Adipose tissue (tissue), 3 donors: ENCODE results near the gene SORCS2. TPM values are rescaled to one million over a fixed set of nuclear protein-coding genes. Genes with fewer than 3 reads are reported as not detected.

Experiments
- H3K27ac ChIP-seq: one replicate; pipeline ENCODE4 v1.5.1; 2013; ENCODE audit warnings: low read depth, low read length
- WGBS, 3 donors: extraction: QIAGEN DNeasy Blood & Tissue Kit; methylation state at CpG; one replicate each; pipeline ENCODE4 v1.1.7; 2013; 5-methylcytosine and 5-hydroxymethylcytosine counted together
- polyA plus RNA-seq, 3 donors: library from polyadenylated mRNA; stranded (reverse); fragments of 200-250 nt; gene quantifications; one replicate each; pipeline ENCODE4 v1.2.3, GENCODE V29; 2013
- donor health status: healthy with polysubstance abuse.
- donor health status: Bipolar disorder and iron deficiency.
- donor health status: healthy.

Gene SORCS2
- polyA plus RNA-seq, 3 donors, result 0.22 to 2.2 (median 0.83) TPM

DNA sequence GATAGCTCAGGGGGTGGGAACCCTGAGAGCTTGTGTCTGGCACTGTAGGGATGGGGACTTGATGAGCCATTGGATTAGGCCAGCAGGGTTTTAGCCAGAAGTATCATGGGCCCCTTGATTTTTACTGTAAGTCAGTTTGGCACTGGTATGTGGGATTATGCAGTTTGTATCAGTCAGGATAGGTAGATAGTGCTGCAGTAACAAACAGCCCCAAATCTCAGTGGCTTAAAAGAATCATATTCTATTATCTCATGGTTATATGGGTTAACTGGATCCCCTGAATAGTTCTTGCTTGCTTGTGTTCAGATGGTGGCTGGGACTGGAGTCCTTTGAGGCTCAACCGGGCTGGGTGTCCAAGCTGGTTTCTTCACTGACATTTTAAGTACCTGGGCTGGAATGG is 56.5 kb downstream of the SORCS2 start:
- H3K27ac ChIP-seq, result no peak overlapping the region
- WGBS, 3 donors, result 95 to 100% (median 100%) methylated on average over 1 of the region's 1 CpG

DNA sequence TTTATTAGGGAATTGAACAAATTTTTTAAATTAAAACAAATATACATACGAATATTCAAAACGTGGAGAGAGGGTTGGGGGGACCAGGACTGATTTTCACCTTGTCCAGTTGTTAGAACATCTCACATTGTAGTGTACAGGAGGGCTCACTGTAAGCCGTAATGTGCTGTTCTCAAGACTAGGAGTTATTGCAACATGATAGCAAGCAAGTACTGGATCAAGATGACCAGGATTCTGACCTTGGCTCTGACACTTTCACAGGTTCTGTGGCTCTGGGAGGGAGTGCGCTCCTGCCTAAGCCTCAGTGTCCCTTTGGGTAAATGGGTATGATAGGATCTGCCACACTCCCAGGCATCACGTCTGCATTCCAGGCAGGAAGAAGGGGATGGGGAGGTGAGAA is 59.0 kb downstream of the SORCS2 start:
- WGBS, 3 donors, result 60 to 83% (median 80%) methylated on average over 5 of the region's 5 CpGs

DNA sequence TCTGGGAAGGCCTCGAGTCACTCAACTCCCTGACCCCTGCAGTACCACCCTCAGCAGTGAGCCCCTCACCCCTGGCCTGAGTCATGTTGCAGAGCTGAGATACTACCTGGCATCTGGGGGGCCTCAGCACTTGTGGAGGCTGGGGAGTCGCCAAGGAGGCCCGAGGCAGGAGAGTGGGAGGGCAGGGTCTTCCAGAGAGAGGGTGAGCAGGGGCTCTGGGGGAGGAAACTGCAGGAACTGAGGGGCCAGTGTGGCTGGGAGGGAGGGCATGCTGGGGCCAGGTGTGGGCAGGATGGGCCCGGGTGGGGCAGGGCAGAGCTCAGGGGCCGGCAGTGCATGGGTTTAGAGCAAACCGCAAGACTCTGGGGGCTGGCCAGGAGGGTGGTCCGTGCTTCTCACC is 59.7 kb downstream of the SORCS2 start:
- 67 to 69% (median 69%) methylated on average over 7 of the region's 7 CpGs for WGBS, 3 donors

More for the DNA sequence above, 59.0 kb downstream of the SORCS2 start:
- H3K27ac ChIP-seq, result no peak overlapping the region

DNA sequence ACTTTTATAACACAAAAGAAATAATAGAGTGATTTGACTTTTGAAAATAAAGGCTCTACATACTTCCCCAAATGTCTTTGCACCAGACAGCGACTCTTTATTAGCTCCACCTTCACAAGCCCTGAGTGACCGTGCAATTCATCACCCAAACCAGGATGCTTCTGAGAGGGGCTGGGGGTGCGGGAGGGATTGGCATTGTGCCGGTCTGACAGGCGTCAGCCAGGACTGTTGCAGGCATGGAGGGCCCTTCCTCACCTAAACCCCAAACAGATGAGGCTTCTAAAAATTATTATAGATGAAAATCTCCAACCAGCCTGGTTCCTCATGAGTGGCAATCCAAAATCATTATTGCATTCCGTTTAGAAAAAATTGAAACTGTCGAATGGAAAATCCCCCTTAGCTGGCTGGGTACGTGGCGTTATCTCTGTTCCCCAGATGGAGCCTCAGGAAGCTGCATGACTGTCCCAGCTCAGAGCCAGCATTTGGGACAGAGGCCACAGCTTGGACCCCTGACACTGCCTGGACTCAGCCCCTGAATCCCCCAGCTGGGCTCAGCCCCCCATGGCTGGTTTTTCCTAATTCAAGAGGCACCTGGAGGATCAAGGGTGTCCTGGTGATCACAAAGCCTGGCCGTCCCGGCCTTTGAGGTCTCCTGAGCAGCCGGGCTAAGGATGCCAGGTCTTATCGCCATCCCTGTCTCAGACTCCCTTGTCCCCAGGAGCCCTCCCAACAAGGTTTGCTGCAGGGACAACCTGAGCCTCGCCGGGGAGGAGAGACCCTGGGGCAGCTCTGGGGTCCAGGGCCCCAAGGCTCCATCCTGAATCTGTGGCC is 60.4 kb downstream of the SORCS2 start:
- 59 to 74% (median 64%) methylated on average over 15 of the region's 15 CpGs for WGBS, 3 donors

More for the DNA sequence above, 59.7 kb downstream of the SORCS2 start:
- no peak overlapping the region for H3K27ac ChIP-seq

DNA sequence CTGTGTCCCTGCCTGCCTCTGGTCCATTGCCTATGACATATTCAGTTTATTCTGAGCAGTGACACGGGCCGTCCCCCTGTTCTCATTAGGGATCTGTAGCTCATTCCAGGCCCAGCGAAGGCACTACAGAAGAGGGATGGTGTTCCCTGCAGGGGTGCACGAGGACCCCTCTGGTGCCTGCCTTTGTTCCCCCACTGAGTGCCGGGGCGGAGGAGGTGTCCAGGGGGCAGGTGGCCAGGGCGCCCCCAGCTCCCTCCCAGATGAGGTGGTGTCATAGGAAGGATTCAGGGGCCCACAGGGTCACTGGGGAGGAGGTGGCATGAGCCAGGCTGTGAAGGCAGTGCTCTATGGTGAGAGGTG is 61.0 kb downstream of the SORCS2 start:
- WGBS, 3 donors, result 79 to 89% (median 80%) methylated on average over 7 of the region's 7 CpGs
- H3K27ac ChIP-seq, result no peak overlapping the region

More for the DNA sequence above, 60.4 kb downstream of the SORCS2 start:
- H3K27ac ChIP-seq, result no peak overlapping the region

DNA sequence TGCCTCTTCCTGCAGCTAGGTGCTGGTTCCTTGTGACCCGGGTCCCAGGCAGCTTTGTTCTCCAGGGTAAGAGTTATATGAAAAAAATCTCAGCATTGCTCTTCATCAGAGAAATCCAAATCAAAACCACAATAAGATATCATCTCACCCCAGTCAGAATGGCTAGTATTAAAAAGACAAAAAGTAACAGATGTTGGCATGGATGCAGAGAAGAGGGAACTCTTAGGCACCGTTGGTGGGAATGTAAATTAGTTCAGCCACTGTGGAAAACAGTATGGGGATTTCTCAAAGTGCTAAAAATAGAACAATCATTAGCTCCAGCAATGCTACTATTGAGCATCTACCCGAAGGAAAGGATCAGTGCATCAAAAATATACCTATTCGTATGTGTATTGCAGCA is 61.5 kb downstream of the SORCS2 start:
- WGBS, 3 donors, result 64 to 78% (median 69%) methylated on average over 4 of the region's 4 CpGs
- no peak overlapping the region for H3K27ac ChIP-seq

DNA sequence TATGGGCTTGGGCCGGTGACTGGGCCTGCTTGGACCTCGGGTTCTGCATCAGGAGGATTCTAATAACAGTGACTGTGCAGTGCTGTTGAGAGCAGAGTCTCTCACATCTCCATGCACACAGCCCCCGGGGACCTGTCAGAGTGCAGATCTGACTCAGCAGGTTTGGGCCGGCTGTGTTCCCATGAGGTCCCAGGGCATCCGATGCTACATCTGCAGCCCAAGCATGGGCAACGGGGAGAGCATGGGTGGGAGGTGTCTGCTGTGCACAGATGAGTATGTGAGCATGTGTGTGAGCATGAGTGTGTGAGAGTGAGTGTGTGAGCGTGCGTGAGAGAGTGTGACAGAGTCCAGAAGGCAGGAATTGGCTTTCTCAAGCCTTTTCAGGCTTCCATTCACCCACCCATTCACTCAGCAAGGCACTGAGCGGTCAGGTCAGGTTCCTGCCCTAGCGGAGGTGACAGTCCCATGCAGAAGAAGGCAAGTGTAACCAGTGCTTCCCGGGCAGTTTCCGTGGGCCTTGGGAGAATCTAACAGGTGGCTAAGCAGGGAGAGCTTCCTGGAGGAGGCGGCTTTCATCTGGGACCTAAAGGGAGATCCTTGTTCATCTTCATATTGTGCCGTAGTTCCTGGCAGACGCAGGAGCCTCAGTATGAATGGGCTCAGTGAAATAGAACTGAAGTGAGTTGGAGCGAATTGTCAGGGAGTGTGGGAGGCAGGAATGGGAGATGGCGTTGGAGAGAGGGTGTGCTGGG is 62.6 kb downstream of the SORCS2 start:
- H3K27ac ChIP-seq, result no peak overlapping the region
- 80 to 82% (median 81%) methylated on average over 17 of the region's 17 CpGs for WGBS, 3 donors

DNA sequence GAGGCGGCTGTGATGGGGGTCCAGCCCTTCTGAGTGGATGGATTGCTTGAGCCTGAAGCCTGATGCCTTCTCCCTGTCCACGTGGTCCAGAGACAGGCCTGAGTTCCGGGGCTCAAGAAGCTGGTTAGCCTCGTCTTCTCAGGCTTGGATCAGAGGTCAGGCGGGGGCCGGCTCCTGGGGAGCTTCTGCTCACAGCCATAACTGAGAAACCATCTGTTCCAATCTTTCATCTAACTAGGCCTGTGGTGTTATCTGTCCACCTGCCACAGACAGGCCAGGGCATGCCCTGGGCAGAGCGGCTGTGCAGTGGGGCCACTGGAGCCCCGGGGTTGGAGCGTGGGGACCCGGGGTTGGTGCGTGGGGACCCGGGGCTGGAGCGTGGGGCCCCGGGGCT is 63.1 kb downstream of the SORCS2 start:
- no peak overlapping the region for H3K27ac ChIP-seq
- 86 to 92% (median 88%) methylated on average over 9 to 14 of the region's 14 CpGs for WGBS, 3 donors

DNA sequence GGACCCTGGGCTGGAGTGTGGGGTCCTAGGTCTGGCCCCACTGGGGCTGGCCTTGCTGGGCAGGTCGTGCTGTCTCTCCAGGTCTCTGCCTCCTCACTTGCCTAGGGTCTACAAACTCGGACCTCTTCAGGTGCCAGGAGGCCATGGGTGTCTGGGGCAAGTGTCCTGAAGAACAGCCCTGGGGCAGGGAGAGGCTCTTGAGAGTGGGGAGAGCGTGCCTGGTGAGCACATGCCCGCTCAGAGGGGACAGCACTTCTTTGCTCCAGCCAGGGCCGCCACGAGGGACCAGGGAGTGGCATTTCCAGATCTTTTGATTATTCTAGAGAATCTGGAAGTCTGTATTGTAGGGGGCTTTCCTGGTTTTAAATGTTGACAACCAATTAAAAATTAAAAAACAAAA is 63.7 kb downstream of the SORCS2 start:
- WGBS, 3 donors, result 75 to 95% (median 79%) methylated on average over 6 of the region's 6 CpGs
- H3K27ac ChIP-seq, result no peak overlapping the region

DNA sequence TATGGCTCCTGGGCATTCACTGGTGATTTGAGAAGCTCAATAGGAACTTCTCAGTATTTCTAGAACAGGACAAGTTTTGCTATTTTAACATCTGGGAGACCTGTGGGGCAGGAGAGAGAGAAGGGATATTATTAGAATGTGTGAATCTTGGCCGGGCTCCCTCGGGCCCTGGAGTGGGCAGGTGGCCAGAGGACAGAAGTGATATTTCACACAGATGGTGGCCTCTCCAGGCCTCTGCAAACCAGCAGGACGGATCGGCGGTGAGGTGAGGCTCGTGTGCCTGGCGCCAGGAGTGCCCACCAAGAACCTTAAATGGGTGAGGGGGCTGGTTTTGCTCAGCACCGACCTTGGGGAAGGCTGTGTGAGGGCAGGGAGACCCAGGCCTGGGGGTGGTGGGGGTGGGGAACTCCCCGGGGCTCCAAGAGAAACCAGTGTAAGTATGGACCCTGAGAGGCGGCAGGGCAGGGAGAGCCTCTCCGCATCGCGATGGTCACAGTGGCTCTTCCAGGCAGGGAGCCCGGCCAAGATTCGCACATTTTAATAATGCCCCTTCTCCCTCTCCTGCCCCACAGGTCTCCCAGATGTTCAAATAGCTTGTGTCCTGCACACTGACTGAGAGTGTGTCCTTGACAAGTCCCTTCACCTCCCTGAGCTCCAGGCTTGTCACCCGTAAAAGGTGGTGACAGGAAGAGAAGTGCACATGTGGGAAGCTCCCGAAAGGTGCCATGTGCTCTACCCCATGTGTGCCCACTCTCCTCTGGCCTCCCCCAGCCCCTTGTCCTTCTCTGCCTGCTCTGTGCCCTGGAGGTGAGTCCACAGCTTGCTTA is 64.9 kb downstream of the SORCS2 start:
- no peak overlapping the region for H3K27ac ChIP-seq

DNA sequence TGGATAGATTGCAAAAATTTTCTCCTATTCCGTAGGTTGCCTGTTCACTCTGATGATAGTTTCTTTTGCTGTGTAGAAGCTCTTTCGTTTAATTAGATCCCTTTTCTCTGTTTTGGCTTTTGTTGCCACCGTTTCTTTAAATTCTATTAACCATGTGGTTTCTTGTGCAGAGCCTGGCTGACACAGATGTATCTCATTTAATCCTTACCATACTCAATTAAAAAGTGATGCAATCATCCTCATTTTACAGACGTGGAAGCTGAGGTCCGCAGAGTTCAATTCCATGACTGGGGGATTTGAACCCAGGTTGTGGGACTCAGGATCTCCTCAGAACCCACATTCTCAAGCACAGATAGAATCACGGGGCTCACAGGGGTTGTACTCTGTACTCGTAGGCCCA is 66.7 kb downstream of the SORCS2 start:
- no peak overlapping the region for H3K27ac ChIP-seq
- WGBS, 3 donors, result 86 to 91% (median 87%) methylated on average over 7 of the region's 7 CpGs

More for the DNA sequence above, 64.9 kb downstream of the SORCS2 start:
- 53 to 73% (median 63%) methylated on average over 17 of the region's 17 CpGs for WGBS, 3 donors

DNA sequence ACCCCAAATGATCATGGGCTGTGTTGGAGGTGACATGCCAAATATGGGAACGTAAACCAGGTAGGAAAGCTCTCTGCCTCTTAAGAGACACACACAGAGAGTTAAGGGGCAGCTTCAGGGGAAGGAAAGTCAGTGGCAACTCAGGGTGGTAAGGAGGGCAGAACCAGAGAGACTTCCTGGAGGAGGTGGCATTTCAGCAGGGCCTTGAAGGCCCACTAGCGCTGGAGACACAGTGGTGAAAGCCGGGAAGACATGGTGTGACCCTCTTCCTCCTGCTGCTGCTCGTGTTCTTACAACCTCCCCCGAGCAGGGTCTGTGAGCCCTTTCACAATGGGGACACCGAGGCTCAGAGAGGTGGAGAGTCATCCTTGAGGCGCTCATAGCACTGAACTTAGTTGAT is 68.2 kb downstream of the SORCS2 start:
- 82 to 93% (median 88%) methylated on average over 7 of the region's 7 CpGs for WGBS, 3 donors
- no peak overlapping the region for H3K27ac ChIP-seq

DNA sequence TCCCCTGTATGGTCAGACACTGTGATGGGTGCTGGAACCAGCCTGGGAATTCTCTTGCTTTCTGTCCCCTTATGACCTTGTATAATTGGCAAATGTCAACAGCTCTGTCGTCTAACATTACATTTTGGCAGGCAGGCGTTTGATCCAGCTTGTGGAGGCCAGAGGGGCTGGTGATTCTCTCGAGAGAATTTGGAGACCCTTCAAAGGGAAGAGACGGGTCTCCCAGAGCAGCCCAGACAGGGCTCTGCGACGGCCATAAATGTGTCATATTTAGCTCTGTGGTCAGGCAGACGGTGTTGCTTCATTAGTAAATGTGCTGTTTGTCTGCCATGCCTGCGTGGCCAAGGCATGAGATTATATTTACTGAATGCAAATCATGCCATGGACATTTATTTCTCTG is 68.7 kb downstream of the SORCS2 start:
- WGBS, 3 donors, result 39 to 55% (median 49%) methylated on average over 8 of the region's 8 CpGs

DNA sequence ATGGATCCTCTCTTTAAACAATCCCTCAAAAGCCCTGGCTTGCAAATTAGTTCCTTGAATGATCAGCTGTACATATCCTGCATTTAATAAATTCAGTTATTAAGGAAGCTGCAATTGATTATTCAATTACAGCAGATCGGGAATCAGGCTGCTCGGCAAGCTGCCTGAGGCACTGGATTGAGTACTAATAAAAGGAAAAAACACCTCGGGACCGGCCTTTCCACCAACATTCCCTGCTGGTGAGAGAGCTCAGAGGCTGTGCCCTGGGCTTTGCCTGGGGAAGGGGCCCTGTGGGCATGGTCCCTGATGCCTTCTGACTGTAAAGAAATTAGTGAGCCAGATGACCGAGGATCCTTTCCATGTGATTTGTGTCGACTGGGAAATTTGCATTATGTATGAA is 69.2 kb downstream of the SORCS2 start:
- WGBS, 3 donors, result 73 to 80% (median 80%) methylated on average over 6 of the region's 6 CpGs
- H3K27ac ChIP-seq, result no peak overlapping the region

More for the DNA sequence above, 68.7 kb downstream of the SORCS2 start:
- H3K27ac ChIP-seq, result no peak overlapping the region

DNA sequence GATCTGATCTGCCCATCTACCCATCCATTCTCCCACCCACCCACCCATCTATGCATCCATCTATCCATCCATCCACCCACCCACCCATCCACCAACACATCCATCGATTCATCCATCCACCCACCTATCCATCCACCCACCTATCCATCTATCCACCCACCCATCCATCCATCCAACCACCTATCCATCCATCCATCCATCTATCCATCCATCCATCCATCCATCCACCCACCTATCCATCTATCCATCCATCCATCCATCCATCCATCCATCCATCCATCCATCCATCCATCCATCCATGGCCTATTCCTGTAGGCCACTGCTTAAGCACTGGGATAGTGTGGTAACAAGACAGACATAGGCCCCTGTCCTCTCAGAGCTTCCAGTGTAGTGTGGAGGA is 69.8 kb downstream of the SORCS2 start:
- WGBS, 3 donors, result 78 to 100% (median 95%) methylated on average over 1 of the region's 1 CpG

DNA sequence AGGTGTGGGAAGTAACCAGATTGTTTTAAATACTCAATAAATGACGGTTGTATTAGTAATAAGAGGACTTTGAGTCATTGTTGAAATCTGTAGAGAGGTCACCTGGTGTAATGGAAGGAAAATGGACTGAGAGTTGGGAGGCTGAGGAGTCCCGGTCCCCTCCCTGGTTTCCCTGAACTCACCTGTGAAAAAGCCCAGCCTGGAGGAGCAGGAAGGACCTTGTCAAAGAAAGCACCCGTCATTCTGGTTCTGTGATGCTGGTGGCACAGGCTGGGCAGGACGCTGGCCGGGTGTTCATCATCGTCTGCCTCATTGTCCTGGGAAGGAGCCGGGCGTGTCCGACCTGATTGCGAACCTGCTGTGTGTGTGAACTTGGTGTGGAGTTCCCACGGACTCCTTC is 70.8 kb downstream of the SORCS2 start:
- H3K27ac ChIP-seq, result no peak overlapping the region
- 71 to 79% (median 77%) methylated on average over 11 of the region's 11 CpGs for WGBS, 3 donors

More for the DNA sequence above, 69.8 kb downstream of the SORCS2 start:
- no peak overlapping the region for H3K27ac ChIP-seq

DNA sequence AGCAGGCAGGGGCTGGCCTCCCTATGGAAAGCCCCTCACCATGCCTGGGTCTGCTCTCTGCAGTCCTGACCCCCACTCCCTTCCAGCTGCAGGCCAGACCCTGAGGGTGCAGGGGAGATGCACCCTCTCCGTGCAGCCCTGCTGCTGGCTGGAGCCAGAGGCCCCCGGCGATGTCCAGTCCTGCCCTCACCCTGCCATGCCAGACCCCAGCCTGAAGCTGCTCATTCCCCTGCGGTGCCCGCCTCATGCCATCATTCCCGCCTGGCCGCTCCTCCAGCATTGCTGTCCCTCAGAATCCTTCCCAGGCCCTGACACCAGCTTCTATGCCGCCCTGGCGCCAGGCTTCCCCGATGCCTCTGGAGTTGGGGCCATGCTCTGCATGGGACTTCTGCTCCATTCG is 72.4 kb downstream of the SORCS2 start:
- no peak overlapping the region for H3K27ac ChIP-seq
- WGBS, 3 donors, result 84 to 86% (median 85%) methylated on average over 11 of the region's 11 CpGs

DNA sequence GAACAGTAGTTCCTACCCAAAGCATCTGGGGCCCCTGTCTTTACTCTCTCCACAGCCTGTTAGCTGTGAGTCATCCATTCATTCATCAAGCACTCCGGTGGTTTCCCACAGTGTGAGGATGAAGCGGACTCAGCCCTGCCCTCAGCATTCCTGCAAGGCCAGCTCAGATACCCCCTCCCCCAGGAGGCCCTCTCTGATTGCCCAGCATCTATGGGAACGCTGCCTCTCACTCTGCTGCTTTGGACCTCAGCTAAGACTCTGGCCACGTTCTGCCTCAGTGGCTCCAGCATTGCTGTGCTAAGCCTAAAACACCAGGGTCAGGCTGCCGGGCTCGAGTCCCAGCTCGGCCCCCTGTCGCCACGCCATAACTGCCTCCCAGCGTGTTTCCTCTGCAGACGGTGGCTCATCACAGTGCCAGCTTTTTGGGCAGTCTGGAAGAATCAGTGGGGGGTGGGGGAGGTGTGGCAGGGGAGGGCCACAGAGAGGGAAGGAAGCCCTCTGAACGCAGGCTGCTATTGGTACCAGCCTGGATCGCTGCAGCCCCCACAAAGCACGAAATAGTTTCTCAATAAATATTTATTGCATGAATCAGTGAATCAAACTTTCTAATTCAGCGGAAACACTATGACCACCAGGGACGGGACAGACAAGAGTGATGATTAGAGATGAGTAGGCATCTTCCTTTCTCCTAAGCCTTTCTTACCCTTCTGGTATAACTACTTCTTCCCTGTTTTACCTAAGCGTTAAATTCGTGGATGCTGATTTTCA is 74.4 kb downstream of the SORCS2 start:
- H3K27ac ChIP-seq, result no peak overlapping the region
- 72 to 80% (median 79%) methylated on average over 18 of the region's 18 CpGs for WGBS, 3 donors
